Gastroesophageal sphincter (tissue), 4 donors: Measurements from ENCODE around the gene APBB1IP. TPM values are rescaled to one million over a fixed set of nuclear protein-coding genes. Genes with fewer than 3 reads are reported as not detected.

ENCODE experiments used
- ATAC-seq: fragments of 150-250 bp; one replicate; pipeline ENCODE4 v1.9.1; 2016; ENCODE audit warnings: mild to moderate bottlenecking, moderate library complexity
- H3K27ac ChIP-seq, 4 donors: fragments of 200-600 bp; sonication (generic) in 3 of 4; 1 replicate in 3 of 4; 2 replicates in 1 of 4; pipeline ENCODE4 v1.5.1; 2016 to 2019
- H3K27me3 ChIP-seq: fragments of 200-600 bp; sonication (generic); one replicate; pipeline ENCODE4 v1.5.1; 2019
- H3K36me3 ChIP-seq, 2 donors: fragments of 200-600 bp; sonication (generic); one replicate each; pipeline ENCODE4 v1.5.1; 2019; ENCODE audit warnings: control low read depth in 1 of 2
- H3K4me1 ChIP-seq, 3 donors: fragments of 200-600 bp; sonication (generic); 1 replicate in 2 of 3; 2 replicates in 1 of 3; pipeline ENCODE4 v1.5.1; 2016 to 2019; ENCODE audit warnings: control low read depth in 2 of 3
- H3K4me3 ChIP-seq, 2 donors: fragments of 200-600 bp; sonication (generic); one replicate each; pipeline ENCODE4 v1.5.1; 2019; ENCODE audit warnings: mild to moderate bottlenecking in 1 of 2, moderate library complexity in 1 of 2
- H3K9me3 ChIP-seq, 3 donors: fragments of 200-600 bp; sonication (generic); one replicate each; pipeline ENCODE4 v1.5.1; 2017 to 2019; ENCODE audit warnings: control low read depth in 2 of 3
- EP300 ChIP-seq: sonication (generic); formaldehyde crosslinking; IDR thresholded peaks from one replicate; pipeline ENCODE4 v1.6.1; 2017; ENCODE audit warnings: antibody characterized with exemption, mild to moderate bottlenecking
- POLR2A ChIP-seq, 2 donors: fragments of 450-650 bp; IDR thresholded peaks; one replicate each; pipeline ENCODE4 v1.6.1; 2017; ENCODE audit warnings: antibody characterized with exemption in 2 of 2, mild to moderate bottlenecking in 2 of 2, moderate library complexity in 1 of 2
- POLR2AphosphoS5 ChIP-seq: sonication (generic); formaldehyde crosslinking; IDR thresholded peaks from one replicate; pipeline ENCODE4 v1.6.1; 2017; ENCODE audit warnings: antibody characterized with exemption
- WGBS, 2 donors: methylation state at CpG; one replicate each; pipeline ENCODE4 v1.1.5; 2018; ENCODE audit warnings: low coverage in 1 of 2; 5-methylcytosine and 5-hydroxymethylcytosine counted together
- total RNA-seq, 4 donors: library from RNA; depleted of rRNA; stranded (reverse); fragments of >200 nt; gene quantifications; one replicate each; pipeline ENCODE4 v1.1.0, GENCODE V29; 2016
- TF ChIP-seq, protein P1 (sequence below), 4 experiments: fragments of 200-600 bp in 2 of 4; fragments of 450-650 bp in 2 of 4; sonication (generic) in 1 of 4; IDR thresholded peaks; one replicate each; pipeline ENCODE4 v1.5.1; 2017 to 2019; ENCODE audit warnings: antibody characterized with exemption in 4 of 4, mild to moderate bottlenecking in 2 of 4, moderate library complexity in 2 of 4

Gene APBB1IP
- total RNA-seq, 4 donors from 2014 or later, result 2.3 to 6.9 (median 4.9) TPM

DNA sequence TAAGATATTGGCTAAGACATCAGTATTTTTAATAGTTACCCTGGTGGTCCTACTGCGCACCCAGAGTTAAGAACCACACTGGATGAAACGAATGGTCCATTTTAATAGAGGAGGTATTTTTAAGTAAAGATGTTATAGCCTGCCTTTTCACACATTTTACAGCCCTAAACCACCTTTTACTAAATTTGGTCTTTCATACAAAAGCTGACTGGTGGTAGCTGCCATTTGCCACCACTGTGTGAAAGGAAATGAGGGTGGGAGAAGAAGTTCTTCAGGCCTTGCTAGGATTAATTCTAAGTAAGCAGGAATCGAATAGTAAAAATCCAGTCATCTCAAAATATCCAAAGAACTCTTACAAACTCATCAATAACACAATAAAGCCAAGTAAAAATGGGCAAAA, 15.2 kb upstream of the APBB1IP start:
- H3K4me3 ChIP-seq, result no peak overlapping the region
- 61 to 76% methylated on average over 3 of the region's 3 CpGs for WGBS, 2 donors
- H3K36me3 ChIP-seq, result no peaks in the 10 kb centered on the region
- H3K27ac ChIP-seq, result no peak overlapping the region
- no peaks in the 10 kb centered on the region for H3K4me1 ChIP-seq
- ATAC-seq, result no peak
- peaks cover 0 to 17% (median 0%) of the 10 kb centered on the region in 3 donors for H3K9me3 ChIP-seq
- H3K27me3 ChIP-seq, result no peaks in the 10 kb centered on the region
- TF ChIP-seq EP300 (no peak), POLR2AphosphoS5 (no peak), POLR2A (IDR thresholded peaks at IDR 0.05) (no peak)
- TF ChIP-seq, protein P1, sequence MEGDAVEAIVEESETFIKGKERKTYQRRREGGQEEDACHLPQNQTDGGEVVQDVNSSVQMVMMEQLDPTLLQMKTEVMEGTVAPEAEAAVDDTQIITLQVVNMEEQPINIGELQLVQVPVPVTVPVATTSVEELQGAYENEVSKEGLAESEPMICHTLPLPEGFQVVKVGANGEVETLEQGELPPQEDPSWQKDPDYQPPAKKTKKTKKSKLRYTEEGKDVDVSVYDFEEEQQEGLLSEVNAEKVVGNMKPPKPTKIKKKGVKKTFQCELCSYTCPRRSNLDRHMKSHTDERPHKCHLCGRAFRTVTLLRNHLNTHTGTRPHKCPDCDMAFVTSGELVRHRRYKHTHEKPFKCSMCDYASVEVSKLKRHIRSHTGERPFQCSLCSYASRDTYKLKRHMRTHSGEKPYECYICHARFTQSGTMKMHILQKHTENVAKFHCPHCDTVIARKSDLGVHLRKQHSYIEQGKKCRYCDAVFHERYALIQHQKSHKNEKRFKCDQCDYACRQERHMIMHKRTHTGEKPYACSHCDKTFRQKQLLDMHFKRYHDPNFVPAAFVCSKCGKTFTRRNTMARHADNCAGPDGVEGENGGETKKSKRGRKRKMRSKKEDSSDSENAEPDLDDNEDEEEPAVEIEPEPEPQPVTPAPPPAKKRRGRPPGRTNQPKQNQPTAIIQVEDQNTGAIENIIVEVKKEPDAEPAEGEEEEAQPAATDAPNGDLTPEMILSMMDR (IDR thresholded peaks at IDR 0.05), result no peak

DNA sequence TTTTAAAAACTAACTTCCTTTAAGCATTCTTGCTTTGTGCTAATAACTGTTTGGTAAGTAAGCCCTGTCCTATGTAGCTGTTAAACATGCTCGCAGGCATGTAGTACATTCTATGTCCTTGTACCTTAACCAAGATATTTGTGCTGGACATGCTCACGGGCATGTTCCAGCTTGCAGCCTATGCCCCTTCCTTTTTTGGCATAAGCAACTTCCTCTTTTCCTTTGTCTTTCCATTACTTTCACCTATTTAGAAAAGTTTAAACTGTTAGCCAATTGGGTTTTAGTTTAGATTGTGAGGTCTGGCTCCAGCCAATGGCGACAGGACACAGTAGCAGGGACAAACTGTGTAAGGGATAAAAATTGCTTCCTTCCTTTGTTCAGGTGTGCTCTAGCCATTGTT, 14.4 kb upstream of the APBB1IP start:
- H3K9me3 ChIP-seq, result peaks cover 0 to 17% (median 0%) of the 10 kb centered on the region in 3 donors
- no peaks in the 10 kb centered on the region for H3K27me3 ChIP-seq
- TF ChIP-seq EP300 (no peak), POLR2A (IDR thresholded peaks at IDR 0.05) (no peak), POLR2AphosphoS5 (no peak)
- TF ChIP-seq, protein P1 (IDR thresholded peaks at IDR 0.05), result no peak
- no peak overlapping the region for H3K27ac ChIP-seq
- no peak for ATAC-seq
- no peak overlapping the region for H3K4me3 ChIP-seq
- WGBS, 2 donors, result 83 to 94% methylated on average over 3 of the region's 3 CpGs
- H3K4me1 ChIP-seq, result no peaks in the 10 kb centered on the region
- H3K36me3 ChIP-seq, result no peaks in the 10 kb centered on the region

DNA sequence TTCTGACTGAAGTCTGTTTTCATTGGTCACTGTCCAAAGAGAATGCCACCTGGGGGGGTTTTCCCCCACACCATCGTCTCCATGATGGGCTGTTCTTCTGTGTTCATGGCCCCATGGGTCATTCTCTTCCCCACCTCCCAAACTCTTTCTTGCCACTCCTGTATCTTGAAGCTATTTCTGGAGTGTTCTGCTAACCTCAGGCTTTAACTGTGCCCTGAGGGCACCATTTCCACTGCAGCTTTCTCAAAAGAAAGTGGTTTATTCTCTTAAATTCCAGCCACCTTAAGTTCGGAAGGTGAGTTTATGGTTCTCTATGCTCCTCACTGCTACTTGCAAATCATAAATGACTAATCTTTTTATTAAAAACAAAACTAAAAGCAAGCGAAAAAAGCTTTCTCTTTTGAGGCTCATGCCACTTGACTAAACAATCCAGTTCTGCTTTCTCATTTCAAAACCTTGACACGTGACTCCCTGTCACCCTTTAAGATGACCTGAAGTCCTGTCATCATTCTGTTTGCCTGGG, 7.4 kb upstream of the APBB1IP start:
- 55 to 57% methylated on average over 4 of the region's 4 CpGs for WGBS, 2 donors
- no peaks in the 10 kb centered on the region for H3K4me1 ChIP-seq
- peaks cover 12% of the 10 kb centered on the region for H3K27me3 ChIP-seq
- H3K27ac ChIP-seq, result no peak overlapping the region
- no peaks in the 10 kb centered on the region for H3K9me3 ChIP-seq
- ATAC-seq, result peak; percentile 58
- TF ChIP-seq POLR2A (IDR thresholded peaks at IDR 0.05), result no peak
- no peak for TF ChIP-seq EP300
- TF ChIP-seq POLR2AphosphoS5, result no peak
- TF ChIP-seq, protein P1 (IDR thresholded peaks at IDR 0.05), result no peak
- H3K36me3 ChIP-seq, result no peaks in the 10 kb centered on the region
- H3K4me3 ChIP-seq, result no peak overlapping the region

DNA sequence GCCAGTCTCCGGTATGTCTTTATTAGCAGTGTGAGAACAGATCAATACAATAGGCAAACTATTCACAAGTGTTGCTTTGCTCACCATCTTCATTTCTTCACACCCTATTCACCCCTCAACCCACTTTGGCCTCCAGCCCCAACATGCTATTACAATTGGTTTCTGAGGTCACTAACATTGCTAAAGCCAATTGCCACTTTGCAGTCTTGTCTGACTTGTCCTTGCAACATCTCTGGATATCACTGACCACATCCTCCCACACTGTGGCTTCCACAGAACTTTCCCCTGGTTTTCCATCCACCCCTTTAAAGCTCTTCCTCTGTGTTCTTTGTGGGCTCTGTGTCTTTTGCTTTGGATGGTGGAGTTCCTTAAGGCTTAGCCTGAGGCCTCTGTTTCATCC, 5.2 kb upstream of the APBB1IP start:
- no peaks in the 10 kb centered on the region for H3K4me1 ChIP-seq
- ATAC-seq, result no peak
- H3K36me3 ChIP-seq, result no peaks in the 10 kb centered on the region
- H3K9me3 ChIP-seq, result no peaks in the 10 kb centered on the region
- no peak overlapping the region for H3K4me3 ChIP-seq
- 100% methylated on average over 1 of the region's 1 CpG for WGBS, 2 donors
- H3K27ac ChIP-seq, result no peak overlapping the region
- H3K27me3 ChIP-seq, result peaks cover 28% of the 10 kb centered on the region
- TF ChIP-seq EP300, result no peak
- no peak for TF ChIP-seq POLR2A (IDR thresholded peaks at IDR 0.05)
- TF ChIP-seq, protein P1 (IDR thresholded peaks at IDR 0.05), result no peak
- no peak for TF ChIP-seq POLR2AphosphoS5

DNA sequence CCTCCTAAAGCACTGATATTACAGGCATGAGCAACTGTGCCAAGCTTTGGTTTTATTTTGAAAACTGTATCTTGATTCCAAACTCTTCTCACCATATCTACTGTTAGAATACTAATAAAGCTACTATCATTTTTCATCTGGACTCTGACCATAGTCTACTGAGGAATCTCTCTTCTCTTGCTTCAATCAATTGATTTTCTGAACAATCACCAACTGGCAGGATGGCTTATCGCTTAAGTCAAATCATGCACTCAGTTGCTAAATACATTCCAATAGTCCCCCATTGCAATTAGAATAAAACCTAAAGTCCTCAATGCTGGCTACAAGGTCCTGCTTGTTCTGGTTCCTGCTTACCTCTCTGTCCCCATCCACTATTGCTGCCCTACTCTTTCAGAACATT, 2.3 kb upstream of the APBB1IP start:
- H3K4me1 ChIP-seq, result no peaks in the 10 kb centered on the region
- no peak overlapping the region for H3K4me3 ChIP-seq
- ATAC-seq, result no peak
- H3K27me3 ChIP-seq, result peaks cover 47% of the 10 kb centered on the region
- H3K9me3 ChIP-seq, result no peaks in the 10 kb centered on the region
- TF ChIP-seq POLR2AphosphoS5, result no peak
- no peak for TF ChIP-seq EP300
- no peak for TF ChIP-seq POLR2A (IDR thresholded peaks at IDR 0.05)
- TF ChIP-seq, protein P1 (IDR thresholded peaks at IDR 0.05), result no peak
- H3K27ac ChIP-seq, result no peak overlapping the region
- no peaks in the 10 kb centered on the region for H3K36me3 ChIP-seq
- 100% methylated on average over 1 of the region's 1 CpG for WGBS, 2 donors
